Ammon's horn (tissue), 1 donor: ENCODE measurements around the gene WDR3.

Source experiments
- DNase-seq: peaks from one replicate; pipeline ENCODE4 v3.0.0-alpha.2; 2016; ENCODE audit warnings: low spot score

WDR3 gene

DNA sequence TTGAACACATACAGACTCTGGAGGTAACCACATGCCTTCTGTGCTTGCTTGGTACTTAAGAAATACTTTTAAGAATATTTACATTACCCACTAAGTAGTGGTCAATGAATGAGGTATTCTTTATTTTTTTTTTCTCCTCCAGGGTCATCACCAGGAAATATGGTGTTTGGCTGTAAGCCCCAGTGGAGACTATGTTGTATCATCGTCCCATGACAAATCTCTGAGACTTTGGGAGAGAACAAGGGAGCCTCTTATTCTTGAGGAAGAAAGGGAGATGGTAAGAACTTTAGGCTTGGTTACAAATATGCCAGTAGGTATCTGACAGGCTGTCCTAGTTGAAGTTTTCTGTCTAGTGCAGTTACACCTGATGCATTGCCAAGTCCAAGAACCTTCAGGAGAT lies 22.8 kb downstream of the WDR3 start:
- DNase-seq = no peak

DNA sequence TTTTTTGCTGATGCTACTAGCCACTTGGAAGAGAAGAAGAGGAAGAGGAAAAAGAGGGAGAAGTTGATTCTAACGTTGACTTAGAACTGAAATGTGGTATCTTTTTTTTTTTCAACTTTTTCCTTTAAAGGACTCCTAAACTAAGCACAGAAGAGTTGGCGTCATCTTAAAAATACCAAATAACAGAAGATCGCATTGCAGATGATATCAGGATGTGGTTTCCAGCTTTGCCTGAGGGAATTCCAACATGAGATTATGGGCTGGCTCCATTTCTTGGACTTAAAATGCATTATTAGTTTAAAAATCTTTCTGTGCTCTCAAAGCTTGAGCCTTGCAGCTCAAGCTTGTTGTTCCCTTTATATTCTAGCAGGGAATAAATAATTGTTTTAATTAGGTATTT lies 29.8 kb downstream of the WDR3 start:
- DNase-seq = no peak

DNA sequence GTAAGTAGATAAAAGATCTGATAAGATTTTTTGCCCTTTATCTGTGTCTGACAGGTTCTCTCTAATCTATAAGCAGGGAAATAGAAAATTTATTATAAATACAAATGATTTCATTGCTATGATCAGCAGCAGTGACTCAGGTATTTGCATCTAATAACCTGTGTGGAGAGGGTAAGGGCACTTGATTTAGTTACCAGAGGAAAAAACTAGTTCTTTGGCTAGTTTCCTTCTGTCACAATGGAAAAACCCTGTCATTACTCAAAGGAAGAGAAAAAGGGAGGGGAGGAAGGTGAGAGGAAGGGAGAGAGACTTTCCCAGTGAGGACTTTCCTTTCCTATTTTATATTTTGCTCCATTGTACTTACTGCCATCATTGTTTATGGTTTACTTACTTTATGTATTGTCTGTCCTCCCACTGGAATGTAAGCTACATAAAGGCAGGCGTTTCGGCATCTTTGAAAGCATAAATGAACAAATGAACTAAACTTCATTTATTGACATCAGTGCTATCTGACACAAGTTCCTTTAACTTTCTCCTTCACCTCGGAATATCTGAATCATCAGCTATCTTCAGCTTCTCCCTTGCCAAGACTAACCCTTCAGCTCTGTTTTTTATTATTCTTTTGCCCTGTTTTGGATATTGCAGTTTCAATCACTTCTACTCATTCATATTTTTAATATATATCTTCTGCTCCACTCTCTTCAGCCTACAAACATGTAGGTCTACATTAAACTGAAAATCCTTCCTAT lies 34.9 kb downstream of the WDR3 start:
- DNase-seq = no peak

DNA sequence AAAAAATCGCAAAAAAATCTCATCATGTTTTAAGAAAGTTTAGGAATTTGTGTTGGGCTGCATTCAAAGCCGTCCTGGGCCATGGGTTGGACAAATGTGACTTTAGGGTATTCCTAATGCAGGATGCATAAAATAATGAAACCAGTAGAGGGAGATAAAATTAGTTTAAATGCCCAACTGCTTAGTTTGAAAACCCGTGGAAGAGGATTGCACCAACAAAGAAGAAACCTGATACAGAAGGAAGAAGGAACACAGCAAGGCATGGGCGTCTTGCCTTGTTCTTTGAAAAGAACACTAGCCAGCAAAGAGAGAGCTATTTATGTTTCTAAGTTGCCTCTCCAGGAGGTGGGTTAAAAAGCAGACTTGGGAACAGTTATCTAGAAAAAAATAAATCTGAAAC lies 37.9 kb downstream of the WDR3 start:
- DNase-seq = peak; percentile 30

DNA sequence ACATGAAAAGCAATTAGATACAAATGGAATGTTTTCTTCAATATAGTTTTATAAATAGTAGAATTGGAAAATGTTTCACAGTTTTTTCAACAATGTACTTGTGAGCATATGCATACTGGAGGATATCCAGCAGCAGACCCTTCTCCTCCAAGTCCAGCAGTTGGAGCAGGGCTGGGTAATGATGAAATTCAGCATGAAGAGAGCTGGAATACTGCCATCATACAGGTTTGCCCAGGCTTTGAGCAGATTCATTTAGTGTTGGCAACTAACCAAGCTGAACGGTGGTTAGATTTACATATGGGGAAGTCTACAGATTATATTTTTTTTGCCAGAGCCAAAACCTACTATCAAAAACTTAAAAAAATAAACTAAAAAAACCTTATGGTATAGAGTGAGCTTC lies 38.3 kb downstream of the WDR3 start:
- DNase-seq = no peak

DNA sequence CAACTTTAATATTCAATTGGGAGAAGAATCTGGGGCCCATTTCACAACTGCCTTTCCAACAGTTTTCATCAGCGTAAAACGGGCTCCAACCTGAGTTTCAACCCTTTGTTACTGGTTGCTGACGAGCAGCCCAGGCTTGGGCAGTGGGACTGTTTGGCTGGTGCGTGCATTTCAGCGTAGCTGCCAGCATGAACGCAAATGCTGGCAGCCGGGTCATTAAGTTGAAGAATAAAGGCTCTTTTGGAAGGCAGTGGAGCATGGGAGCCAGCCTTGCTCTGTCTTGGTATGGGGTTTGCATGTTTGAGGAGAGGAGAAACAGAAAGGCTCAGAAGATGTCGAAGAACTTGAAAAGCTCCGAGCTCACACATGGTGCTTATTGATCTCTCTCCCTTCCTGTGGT lies 40.7 kb downstream of the WDR3 start:
- DNase-seq = no peak

DNA sequence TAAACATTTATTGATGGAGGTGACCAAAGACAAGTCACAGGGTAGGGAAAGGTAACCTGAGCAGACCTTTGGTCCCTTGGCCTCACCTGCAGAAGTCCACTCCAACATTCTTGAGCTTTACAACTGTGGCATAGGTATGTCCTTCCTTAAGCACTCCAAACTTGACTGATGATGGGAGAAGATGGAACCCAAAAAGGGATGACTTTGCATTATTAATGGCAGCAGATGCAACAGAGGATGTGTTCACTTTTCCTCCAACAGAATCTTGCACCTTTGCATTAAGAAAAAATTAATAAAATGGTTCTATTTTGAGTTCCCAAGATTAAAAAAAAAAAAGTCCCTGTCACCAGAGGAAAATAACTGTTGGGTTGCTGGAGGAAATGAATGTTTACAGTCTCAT lies 42.2 kb downstream of the WDR3 start:
- no peak for DNase-seq

DNA sequence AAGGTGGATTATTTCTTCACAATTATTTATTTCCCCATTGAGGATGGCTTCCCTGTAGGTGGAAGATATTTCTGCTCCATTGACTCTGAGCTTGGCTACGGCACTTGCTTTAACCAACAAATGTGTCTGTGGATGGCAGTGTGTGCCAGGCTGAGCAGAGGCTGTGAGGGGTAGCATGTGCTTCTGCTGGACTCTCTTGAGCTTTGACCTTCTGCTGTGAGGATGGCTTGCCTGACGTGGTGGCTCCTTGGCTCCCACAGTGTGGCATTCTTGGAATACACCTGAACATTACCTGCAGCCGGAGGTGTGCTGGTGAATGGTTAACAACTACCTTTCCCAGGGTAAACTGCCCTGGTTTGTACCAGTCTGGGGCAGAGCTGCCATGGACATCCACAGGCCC lies 46.8 kb downstream of the WDR3 start:
- DNase-seq = no peak

DNA sequence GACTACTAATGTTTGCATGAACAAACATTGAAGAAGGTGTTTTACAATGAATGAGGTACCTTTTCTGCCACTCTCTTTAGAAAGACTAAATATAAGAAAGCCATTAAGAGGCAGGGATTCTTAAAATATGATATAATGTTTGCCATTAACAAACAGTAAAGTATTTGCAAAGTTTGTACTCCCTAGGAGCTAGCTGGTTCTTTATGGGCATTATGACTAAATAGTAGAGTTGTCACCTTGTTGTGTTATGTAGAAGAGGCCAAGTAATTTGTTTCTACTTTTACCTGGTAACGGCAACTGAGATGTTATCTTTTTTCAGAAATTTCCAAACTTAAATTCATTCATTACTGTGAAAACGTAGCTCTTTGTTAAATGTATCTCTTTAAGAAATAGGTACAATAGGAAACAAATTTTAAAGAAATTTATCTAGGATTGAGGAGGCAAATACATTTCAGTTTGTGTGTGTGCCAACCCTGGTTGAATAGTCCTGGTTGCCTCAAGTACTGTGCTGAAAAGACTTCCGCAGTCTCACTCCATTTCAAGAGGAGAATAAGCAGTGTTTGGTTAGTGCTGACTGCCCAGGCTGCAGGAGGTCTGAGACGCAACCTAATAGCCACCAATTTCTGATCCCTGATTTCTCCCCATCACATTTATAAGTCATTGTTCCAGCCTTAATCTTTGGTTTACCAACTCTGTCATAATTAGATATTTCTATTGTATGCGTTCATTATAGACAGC lies 52.1 kb downstream of the WDR3 start:
- no peak for DNase-seq

DNA sequence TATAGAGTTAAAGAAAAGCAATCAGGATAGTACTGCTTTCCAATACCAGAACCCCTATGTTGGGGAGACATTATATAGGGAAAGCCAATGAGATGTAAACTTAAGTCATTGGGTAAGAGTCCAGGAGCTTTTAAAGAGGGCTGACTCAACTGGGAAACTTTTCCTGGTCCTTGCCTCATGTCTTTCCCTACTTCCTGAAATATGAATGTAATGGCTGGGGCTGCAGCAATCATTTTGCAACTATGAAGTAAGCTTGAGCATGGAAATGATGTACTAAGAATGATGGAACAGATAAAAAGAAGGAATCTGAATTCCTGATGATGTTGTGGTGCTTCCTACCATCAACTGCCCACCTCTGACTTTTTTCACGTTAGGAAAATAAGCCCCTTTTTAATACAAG lies 55.7 kb downstream of the WDR3 start:
- no peak for DNase-seq

DNA sequence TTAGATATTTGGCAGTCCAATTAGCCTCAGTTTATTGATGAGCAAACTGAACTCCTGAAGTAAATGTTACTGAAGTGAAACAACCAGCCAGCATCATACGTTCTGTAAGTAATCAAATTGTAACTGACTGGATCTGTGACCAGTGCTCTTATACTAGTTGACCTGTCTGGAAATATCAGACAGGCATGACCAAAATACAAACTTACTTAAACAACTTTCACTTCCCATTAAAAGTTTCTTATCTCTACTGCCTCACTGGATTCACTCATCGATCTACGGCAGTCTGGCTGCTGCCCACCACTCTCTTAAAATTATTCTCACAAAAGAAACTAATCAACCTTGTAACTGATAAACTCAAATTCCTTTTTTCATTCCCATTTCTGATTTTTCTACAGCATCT lies 56.4 kb downstream of the WDR3 start:
- no peak for DNase-seq

DNA sequence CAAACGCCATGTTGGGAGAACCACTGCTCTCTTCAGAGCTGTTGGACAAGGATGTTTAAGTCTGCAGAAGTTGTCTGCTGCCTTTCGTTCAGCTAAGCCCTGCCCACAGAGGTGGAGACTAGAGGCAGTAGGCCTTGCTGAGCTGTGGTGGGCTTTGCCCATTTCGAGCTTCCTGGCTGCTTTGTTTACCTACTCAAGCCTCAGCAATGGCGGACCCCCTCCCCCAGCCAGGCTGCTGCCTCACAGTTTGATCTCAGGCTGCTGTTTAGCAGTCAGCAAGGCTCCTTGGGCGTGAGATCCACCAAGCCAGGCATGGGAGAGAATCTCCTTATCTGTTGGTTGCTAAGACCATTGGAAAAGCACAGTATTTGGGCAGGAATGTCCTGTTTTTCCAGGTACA lies 74.8 kb downstream of the WDR3 start:
- no peak for DNase-seq

DNA sequence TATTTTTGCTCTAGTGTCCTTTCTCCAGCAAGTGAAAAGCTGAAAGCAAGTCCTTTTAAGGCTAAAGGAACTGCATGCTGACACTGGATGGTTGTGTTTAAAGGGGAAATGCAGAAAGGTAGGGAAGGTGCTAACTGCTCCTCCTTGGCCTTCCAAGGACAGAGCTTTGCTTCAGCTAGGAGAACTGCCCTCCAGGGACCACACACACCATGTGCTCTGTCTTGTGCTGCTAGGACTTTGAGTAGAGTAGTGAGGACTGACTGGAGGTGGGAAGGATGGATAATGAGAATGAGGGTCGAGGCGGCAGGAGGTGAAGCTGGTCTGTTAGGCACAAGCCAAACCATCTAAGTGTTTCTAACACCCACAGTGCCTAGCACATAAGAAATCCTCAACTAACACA lies 77.9 kb downstream of the WDR3 start:
- no peak for DNase-seq

DNA sequence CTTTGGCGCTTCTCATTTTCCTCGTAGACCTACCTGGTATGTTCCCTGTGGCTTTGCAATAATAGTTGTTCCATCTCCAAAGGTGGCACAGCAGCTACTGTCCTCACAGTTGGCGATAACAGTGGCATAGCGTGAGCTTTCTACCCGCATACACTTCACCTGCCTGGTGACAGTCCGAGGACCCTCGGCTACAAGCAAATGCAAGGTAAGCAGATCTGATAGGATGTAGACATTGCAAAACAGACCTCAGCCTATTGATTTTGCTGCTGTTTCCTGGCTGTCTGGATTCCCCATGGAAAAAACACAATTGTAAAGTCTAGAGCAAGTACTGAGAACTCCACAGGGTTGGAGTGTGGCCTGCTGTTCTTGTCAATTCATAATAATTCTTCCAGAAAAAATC lies 78.5 kb downstream of the WDR3 start:
- no peak for DNase-seq

DNA sequence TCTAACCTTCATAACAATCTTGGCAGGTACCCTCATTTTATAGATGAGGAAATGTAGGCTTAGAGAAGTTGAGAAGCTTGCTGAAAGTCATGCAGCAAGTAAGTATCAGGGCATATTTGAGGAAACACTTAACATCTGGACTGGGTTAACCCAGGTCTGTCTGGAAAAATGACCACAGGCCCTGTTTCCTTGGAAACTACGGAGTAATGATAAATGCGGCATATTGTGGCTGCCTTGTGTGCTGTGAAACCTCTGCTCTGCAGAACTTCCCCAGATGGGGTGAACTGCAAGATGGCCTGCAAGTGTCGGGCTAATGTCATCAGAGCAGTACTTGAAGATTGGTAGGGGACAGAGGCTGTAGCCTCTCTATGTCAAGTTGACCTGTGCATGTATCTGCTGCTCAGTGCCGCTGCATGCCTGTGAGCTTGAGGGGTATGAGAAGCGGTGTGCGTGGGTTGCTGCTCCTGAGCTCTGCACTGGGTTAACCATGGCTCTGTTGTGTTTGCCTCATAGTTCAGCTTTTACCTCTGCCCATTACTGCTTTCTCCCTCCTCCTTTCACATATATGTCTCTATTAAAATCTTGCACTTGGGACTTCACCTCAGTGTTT lies 83.1 kb downstream of the WDR3 start:
- DNase-seq = no peak

DNA sequence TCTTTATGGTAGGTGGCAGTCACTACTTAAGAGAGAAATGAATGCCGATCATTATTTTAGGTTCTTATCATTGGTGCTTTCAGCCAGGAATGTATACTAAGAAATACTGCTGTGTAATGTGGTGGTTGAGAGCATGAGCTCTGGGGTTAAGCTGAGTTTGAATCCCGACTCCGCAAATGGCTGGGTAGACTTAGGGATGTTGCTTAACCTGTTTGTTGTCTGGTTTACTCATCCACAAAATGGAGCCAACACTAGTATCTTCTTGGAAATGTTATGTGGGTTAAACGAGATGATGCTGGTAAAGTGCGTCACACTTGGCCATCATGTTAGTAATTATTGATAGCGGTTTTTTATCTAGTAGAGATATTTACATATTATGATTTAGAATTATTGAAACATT lies 83.8 kb downstream of the WDR3 start:
- DNase-seq = no peak

DNA sequence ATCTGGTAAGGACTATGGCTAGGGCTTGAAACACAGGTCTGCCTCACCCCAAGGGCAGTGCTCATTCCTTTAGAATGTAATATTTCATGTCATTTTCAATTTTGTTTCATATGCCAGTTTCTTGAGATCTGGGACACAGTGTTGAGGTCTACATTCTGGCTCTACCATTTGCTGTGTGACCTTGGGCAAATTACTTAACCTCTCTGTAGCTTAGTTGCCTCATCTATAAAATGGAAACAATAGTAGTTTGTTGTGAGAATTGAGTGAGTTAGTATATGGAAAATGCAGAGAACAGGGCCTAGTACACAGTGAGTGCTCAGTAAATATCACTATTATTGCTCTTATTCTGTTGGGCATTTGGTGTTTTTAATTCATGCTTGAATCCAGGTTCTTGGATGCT lies 84.4 kb downstream of the WDR3 start:
- no peak for DNase-seq
